Measurements from ENCODE around the gene COLEC11. TPM values are rescaled to one million over a fixed set of nuclear protein-coding genes. Genes with fewer than 3 reads are reported as not detected.

Gene COLEC11
- total RNA-seq, 1 experiment from 2014 or later = 0.39 TPM

DNA sequence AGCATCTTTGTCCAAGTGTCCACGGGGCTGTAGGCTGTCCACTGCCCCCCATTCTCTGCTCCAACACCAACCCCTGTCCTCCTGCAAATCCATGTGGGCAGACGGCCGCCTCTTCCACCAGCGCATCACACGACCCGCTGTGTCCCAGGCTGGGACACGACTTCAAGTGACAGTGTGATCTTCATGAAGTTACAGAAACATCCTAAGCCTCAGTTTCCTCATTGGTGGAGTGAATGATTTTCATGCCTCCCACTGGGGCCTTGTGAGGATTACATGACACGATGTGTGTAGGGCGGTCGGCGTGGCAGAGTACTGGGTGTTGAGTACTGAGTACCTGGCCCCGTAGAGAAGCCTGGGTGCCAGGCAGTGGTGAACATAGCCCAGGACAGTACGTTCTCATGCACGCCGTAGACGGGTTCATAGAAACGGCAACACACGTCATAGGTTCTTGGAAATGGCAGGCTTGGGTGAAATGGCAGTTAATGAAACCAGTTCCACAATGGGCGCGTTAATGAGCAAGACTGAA is 53.8 kb downstream of the COLEC11 start:
- Histone ChIP-seq H4K20me1 (ENCODE audit: control insufficient read depth, insufficient read depth, insufficient read length) (no peaks in the 10 kb centered on the region), H4K5ac (ENCODE audit: insufficient read length, low read depth, low read length) (no peak overlapping the region), H4K91ac (ENCODE audit: insufficient read length, low read depth, low read length) (no peak overlapping the region), H2AK5ac (ENCODE audit: insufficient read length, low read length) (no peak overlapping the region), H3K23me2 (ENCODE audit: insufficient read length, low read depth, low read length, poor library complexity, severe bottlenecking) (peaks cover 2% of the 10 kb centered on the region), H3T11ph (ENCODE audit: low read length) (no peak overlapping the region), H3K4ac (ENCODE audit: low read depth, low read length) (no peak overlapping the region), H3K4me2 (ENCODE audit: insufficient read depth, insufficient read length, low read length) (no peak overlapping the region), H2AFZ (ENCODE audit: low read length) (no peak overlapping the region), H2BK20ac (ENCODE audit: low read depth, low read length, poor library complexity, severe bottlenecking) (no peak overlapping the region), H2BK120ac (ENCODE audit: low read depth, low read length, poor library complexity, severe bottlenecking) (no peak overlapping the region), H3K4me1 (ENCODE audit: insufficient read depth, low read length) (no peaks in the 10 kb centered on the region), H3K79me2 (ENCODE audit: insufficient read depth, low read length) (no peaks in the 10 kb centered on the region), H3K9ac (ENCODE audit: extremely low read depth, insufficient read length, low read length) (no peak overlapping the region), H3K56ac (ENCODE audit: insufficient read length, low read depth, low read length) (no peak overlapping the region), H3K14ac (ENCODE audit: insufficient read depth, low read length) (no peak overlapping the region), H3K9me3 (ENCODE audit: control insufficient read depth, low read depth, low read length) (no peaks in the 10 kb centered on the region), H2BK12ac (ENCODE audit: insufficient read length, low read depth, low read length) (no peak overlapping the region), H2BK5ac (ENCODE audit: insufficient read length, low read length) (no peak overlapping the region), H3K27me3 (ENCODE audit: insufficient read depth, low read length) (no peaks in the 10 kb centered on the region), H4K8ac (replicated peaks; ENCODE audit: insufficient read length, low read depth, low read length) (no peak overlapping the region), H3K18ac (ENCODE audit: insufficient read length, low read depth, low read length) (no peak overlapping the region), H3K79me1 (ENCODE audit: insufficient read depth, low read depth, low read length, poor library complexity, severe bottlenecking) (no peaks in the 10 kb centered on the region), H3K27ac (ENCODE audit: insufficient read length, low read depth, low read length) (no peak overlapping the region), H2BK15ac (ENCODE audit: low read depth, low read length) (no peak overlapping the region), H3K23ac (ENCODE audit: insufficient read length, low read depth, low read length) (no peak overlapping the region)
- Mint-ChIP-seq H3K36me3 (ENCODE audit: insufficient read depth in 1 of 3, low read depth in 3 of 3) (no peaks in the 10 kb centered on the region), H3K27me3 (ENCODE audit: low read depth) (peaks cover 17% of the 10 kb centered on the region), H3K9me3 (peaks cover 0 to under 1% of the 10 kb centered on the region in 2 experiments; a peak in 1 of 5 replicates), H3K4me1 (peaks cover 13 to 17% of the 10 kb centered on the region in 2 experiments), H3K27ac (no peak overlapping the region), H3K4me3 (no peak overlapping the region; a peak in 1 of 5 replicates)
- WGBS (ENCODE audit: extremely low coverage, insufficient read length, low lambda C conversion rate) = no CpG with 5 or more reads among the region's 20 CpGs
- no peak for DNase-seq
- TF ChIP-seq CTCF (conservative IDR thresholded peaks at IDR 0.05) = no peak

Measured in H9 (cell line).